Liver (tissue), 9 donors: ENCODE data around the gene EMILIN3. TPM values are rescaled to one million over a fixed set of nuclear protein-coding genes. Genes with fewer than 3 reads are reported as not detected.

Experiments used
- DNase-seq: peaks from one replicate; pipeline ENCODE4 v3.0.0-alpha.2; 2017; ENCODE audit warnings: low spot score
- H3K27ac ChIP-seq, 2 donors: one replicate each; pipeline ENCODE4 v1.7.0; 2013; ENCODE audit warnings: inconsistent platforms in 2 of 2, low read length in 2 of 2, control low read depth in 1 of 2, low read depth in 1 of 2, mild to moderate bottlenecking in 1 of 2
- H3K27me3 ChIP-seq, 4 donors: one replicate each; pipeline versions ENCODE4 v1.6.1 to v1.7.0; 2013; ENCODE audit warnings: low read length in 3 of 4, inconsistent platforms in 1 of 4, mild to moderate bottlenecking in 1 of 4, moderate library complexity in 1 of 4; ENCODE audit not compliant: control insufficient read depth in 4 of 4, insufficient read depth in 4 of 4
- H3K36me3 ChIP-seq, 4 donors: one replicate each; pipeline versions ENCODE4 v1.6.1 to v1.7.0; 2013; ENCODE audit warnings: low read length in 3 of 4, mild to moderate bottlenecking in 3 of 4, low read depth in 1 of 4, moderate library complexity in 1 of 4; ENCODE audit not compliant: control insufficient read depth in 4 of 4, insufficient read depth in 3 of 4
- H3K4me1 ChIP-seq, 4 donors: one replicate each; pipeline versions ENCODE4 v1.6.1 to v1.7.0; 2013; ENCODE audit warnings: low read length in 3 of 4, mild to moderate bottlenecking in 3 of 4, moderate library complexity in 1 of 4; ENCODE audit not compliant: control insufficient read depth in 4 of 4, insufficient read depth in 4 of 4
- H3K4me3 ChIP-seq, 3 donors: one replicate each; pipeline versions ENCODE4 v1.6.1 to v1.7.0; 2013; ENCODE audit warnings: low read length in 3 of 3, control low read depth in 1 of 3, low read depth in 1 of 3, mild to moderate bottlenecking in 1 of 3
- H3K9ac ChIP-seq, 2 donors: one replicate each; pipeline ENCODE4 v1.7.0; 2013; ENCODE audit warnings: low read length in 2 of 2, mild to moderate bottlenecking in 2 of 2, moderate library complexity in 2 of 2, control low read depth in 1 of 2, low read depth in 1 of 2
- H3K9me3 ChIP-seq, 4 donors: one replicate each; pipeline versions ENCODE4 v1.6.1 to v1.7.0; 2013; ENCODE audit warnings: low read length in 3 of 4; ENCODE audit not compliant: control insufficient read depth in 4 of 4
- EGR1 ChIP-seq, 2 donors: IDR thresholded peaks; 2 replicates each; pipeline ENCODE4 v1.6.1; 2016 to 2018; ENCODE audit warnings: antibody characterized with exemption in 2 of 2, low read depth in 2 of 2
- FOXA1 ChIP-seq: IDR thresholded peaks from 2 replicates; pipeline ENCODE4 v1.6.1; 2016; ENCODE audit warnings: antibody characterized with exemption
- FOXA2 ChIP-seq: IDR thresholded peaks from 2 replicates; pipeline ENCODE4 v1.6.1; 2016; ENCODE audit warnings: antibody characterized with exemption
- GABPA ChIP-seq, 2 donors: IDR thresholded peaks in 1 of 2; conservative IDR thresholded peaks in 1 of 2; 2 replicates each; pipeline ENCODE4 v1.6.1; 2016; ENCODE audit warnings: antibody characterized with exemption in 2 of 2, mild to moderate bottlenecking in 1 of 2, moderate library complexity in 1 of 2
- HNF4A ChIP-seq, 2 donors: conservative IDR thresholded peaks; 2 replicates each; pipeline ENCODE4 v1.6.1; 2016; ENCODE audit warnings: antibody characterized with exemption in 2 of 2, mild to moderate bottlenecking in 2 of 2
- HNF4G ChIP-seq: IDR thresholded peaks from 2 replicates; pipeline ENCODE4 v1.6.1; 2016; ENCODE audit warnings: antibody characterized with exemption
- JUND ChIP-seq, 2 donors: IDR thresholded peaks; 2 replicates each; pipeline ENCODE4 v1.6.1; 2016; ENCODE audit warnings: antibody characterized with exemption in 2 of 2
- NR2F2 ChIP-seq: IDR thresholded peaks from 2 replicates; pipeline ENCODE4 v1.6.1; 2016; ENCODE audit warnings: antibody characterized with exemption
- RAD21 ChIP-seq, 2 donors: IDR thresholded peaks; 2 replicates each; pipeline ENCODE4 v1.6.1; 2016; ENCODE audit warnings: antibody characterized with exemption in 2 of 2, mild to moderate bottlenecking in 2 of 2
- RXRA ChIP-seq, 2 donors: IDR thresholded peaks; 2 replicates each; pipeline ENCODE4 v1.6.1; 2017 to 2018; ENCODE audit warnings: antibody characterized with exemption in 2 of 2, mild to moderate bottlenecking in 1 of 2
- SP1 ChIP-seq: IDR thresholded peaks from 2 replicates; pipeline ENCODE4 v1.6.1; 2018; ENCODE audit warnings: antibody characterized with exemption, mild to moderate bottlenecking
- TAF1 ChIP-seq: conservative IDR thresholded peaks from 2 replicates; pipeline ENCODE4 v1.6.1; 2016; ENCODE audit warnings: antibody characterized with exemption, mild to moderate bottlenecking
- YY1 ChIP-seq: IDR thresholded peaks from 2 replicates; pipeline ENCODE4 v1.6.1; 2016; ENCODE audit warnings: antibody characterized with exemption, mild to moderate bottlenecking
- WGBS: extraction: QIAGEN DNeasy Blood & Tissue Kit; methylation state at CpG from one replicate; pipeline ENCODE4 v1.1.7; 2013; 5-methylcytosine and 5-hydroxymethylcytosine counted together
- polyA plus RNA-seq, 2 donors: library from polyadenylated mRNA; stranded (reverse) in 1 of 2; unstranded in 1 of 2; fragments of 200-250 nt in 1 of 2; fragments of >200 nt in 1 of 2; fragmentation: Nextera tagmentation in 1 of 2; extraction: Ambion mirVana in 1 of 2; gene quantifications; one replicate each; pipeline versions ENCODE4 v1.2.1 to v1.2.3, GENCODE V29; 2013 to 2015
- total RNA-seq, 2 donors: library from RNA; depleted of rRNA; stranded (reverse); fragments of >200 nt; gene quantifications; one replicate each; pipeline ENCODE4 v1.2.3, GENCODE V29; 2014
- TF ChIP-seq, protein P1 (sequence below): IDR thresholded peaks from 2 replicates; pipeline ENCODE4 v1.6.1; 2016; ENCODE audit warnings: antibody characterized with exemption
- TF ChIP-seq, protein P2 (sequence below): IDR thresholded peaks from 2 replicates; pipeline ENCODE4 v1.6.1; 2016; ENCODE audit warnings: antibody characterized with exemption, mild to moderate bottlenecking
- TF ChIP-seq, protein P3 (sequence below): fragments of 150-350 bp; IDR thresholded peaks from 2 replicates; pipeline ENCODE4 v1.5.1; 2017; ENCODE audit warnings: improper control_type of control experiment, low read depth, low read length; ENCODE audit not compliant: missing input control
- TF ChIP-seq, protein P4 (sequence below): IDR thresholded peaks from 2 replicates; pipeline ENCODE4 v1.6.1; 2016; ENCODE audit warnings: antibody characterized with exemption
- TF ChIP-seq, protein P5 (sequence below): IDR thresholded peaks from 2 replicates; pipeline ENCODE4 v1.6.1; 2016; ENCODE audit warnings: antibody characterized with exemption
- donor health status: healthy.
- donor health status: healthy.
- donor health status: healthy.
- donor health status: healthy.
- donor health status: healthy.

EMILIN3 gene
- total and polyA plus RNA-seq, 4 donors, result 0.05 to 0.79 (median 0.17) TPM; not detected in 1

DNA sequence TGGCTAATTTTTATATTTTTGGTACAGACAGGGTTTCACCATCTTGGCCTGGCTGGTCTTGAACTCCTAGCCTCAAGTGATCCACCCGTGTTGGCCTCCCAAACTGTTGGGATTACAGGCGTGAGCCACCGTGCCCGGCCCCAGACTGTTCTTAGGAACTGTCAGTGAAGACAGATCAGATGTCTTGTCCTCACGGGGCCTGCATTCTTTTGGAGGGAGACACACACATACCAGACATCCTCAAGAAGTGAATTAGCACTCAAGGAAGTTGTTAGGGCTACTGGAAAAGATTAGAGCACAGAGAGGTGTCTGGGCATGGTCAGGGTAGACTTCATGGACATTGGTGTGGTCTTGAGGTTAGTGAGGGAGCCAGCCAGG is 36.3 kb downstream of the EMILIN3 start:
- TF ChIP-seq, protein P1, sequence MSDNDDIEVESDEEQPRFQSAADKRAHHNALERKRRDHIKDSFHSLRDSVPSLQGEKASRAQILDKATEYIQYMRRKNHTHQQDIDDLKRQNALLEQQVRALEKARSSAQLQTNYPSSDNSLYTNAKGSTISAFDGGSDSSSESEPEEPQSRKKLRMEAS, result no peak
- TF ChIP-seq HNF4A (conservative IDR thresholded peaks at IDR 0.05), result no peak
- no peak for TF ChIP-seq FOXA2
- TF ChIP-seq RXRA (IDR thresholded peaks at IDR 0.05), result no peak
- no peak for TF ChIP-seq JUND (IDR thresholded peaks at IDR 0.05)
- no peak for TF ChIP-seq NR2F2
- TF ChIP-seq GABPA (IDR thresholded peaks at IDR 0.05 in 1 of 2, conservative IDR thresholded peaks at IDR 0.05 in 1 of 2), result no peak
- TF ChIP-seq, protein P2, sequence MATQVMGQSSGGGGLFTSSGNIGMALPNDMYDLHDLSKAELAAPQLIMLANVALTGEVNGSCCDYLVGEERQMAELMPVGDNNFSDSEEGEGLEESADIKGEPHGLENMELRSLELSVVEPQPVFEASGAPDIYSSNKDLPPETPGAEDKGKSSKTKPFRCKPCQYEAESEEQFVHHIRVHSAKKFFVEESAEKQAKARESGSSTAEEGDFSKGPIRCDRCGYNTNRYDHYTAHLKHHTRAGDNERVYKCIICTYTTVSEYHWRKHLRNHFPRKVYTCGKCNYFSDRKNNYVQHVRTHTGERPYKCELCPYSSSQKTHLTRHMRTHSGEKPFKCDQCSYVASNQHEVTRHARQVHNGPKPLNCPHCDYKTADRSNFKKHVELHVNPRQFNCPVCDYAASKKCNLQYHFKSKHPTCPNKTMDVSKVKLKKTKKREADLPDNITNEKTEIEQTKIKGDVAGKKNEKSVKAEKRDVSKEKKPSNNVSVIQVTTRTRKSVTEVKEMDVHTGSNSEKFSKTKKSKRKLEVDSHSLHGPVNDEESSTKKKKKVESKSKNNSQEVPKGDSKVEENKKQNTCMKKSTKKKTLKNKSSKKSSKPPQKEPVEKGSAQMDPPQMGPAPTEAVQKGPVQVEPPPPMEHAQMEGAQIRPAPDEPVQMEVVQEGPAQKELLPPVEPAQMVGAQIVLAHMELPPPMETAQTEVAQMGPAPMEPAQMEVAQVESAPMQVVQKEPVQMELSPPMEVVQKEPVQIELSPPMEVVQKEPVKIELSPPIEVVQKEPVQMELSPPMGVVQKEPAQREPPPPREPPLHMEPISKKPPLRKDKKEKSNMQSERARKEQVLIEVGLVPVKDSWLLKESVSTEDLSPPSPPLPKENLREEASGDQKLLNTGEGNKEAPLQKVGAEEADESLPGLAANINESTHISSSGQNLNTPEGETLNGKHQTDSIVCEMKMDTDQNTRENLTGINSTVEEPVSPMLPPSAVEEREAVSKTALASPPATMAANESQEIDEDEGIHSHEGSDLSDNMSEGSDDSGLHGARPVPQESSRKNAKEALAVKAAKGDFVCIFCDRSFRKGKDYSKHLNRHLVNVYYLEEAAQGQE, result no peak
- TF ChIP-seq HNF4G, result no peak
- TF ChIP-seq, protein P3, sequence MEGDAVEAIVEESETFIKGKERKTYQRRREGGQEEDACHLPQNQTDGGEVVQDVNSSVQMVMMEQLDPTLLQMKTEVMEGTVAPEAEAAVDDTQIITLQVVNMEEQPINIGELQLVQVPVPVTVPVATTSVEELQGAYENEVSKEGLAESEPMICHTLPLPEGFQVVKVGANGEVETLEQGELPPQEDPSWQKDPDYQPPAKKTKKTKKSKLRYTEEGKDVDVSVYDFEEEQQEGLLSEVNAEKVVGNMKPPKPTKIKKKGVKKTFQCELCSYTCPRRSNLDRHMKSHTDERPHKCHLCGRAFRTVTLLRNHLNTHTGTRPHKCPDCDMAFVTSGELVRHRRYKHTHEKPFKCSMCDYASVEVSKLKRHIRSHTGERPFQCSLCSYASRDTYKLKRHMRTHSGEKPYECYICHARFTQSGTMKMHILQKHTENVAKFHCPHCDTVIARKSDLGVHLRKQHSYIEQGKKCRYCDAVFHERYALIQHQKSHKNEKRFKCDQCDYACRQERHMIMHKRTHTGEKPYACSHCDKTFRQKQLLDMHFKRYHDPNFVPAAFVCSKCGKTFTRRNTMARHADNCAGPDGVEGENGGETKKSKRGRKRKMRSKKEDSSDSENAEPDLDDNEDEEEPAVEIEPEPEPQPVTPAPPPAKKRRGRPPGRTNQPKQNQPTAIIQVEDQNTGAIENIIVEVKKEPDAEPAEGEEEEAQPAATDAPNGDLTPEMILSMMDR, result no peak
- TF ChIP-seq FOXA1, result no peak
- TF ChIP-seq YY1, result no peak
- TF ChIP-seq, protein P4, sequence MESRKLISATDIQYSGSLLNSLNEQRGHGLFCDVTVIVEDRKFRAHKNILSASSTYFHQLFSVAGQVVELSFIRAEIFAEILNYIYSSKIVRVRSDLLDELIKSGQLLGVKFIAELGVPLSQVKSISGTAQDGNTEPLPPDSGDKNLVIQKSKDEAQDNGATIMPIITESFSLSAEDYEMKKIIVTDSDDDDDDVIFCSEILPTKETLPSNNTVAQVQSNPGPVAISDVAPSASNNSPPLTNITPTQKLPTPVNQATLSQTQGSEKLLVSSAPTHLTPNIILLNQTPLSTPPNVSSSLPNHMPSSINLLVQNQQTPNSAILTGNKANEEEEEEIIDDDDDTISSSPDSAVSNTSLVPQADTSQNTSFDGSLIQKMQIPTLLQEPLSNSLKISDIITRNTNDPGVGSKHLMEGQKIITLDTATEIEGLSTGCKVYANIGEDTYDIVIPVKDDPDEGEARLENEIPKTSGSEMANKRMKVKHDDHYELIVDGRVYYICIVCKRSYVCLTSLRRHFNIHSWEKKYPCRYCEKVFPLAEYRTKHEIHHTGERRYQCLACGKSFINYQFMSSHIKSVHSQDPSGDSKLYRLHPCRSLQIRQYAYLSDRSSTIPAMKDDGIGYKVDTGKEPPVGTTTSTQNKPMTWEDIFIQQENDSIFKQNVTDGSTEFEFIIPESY, result no peak
- TF ChIP-seq RAD21 (IDR thresholded peaks at IDR 0.05), result no peak
- TF ChIP-seq EGR1 (IDR thresholded peaks at IDR 0.05; ENCODE audit: low read depth in 2 of 2), result no peak
- TF ChIP-seq, protein P5, sequence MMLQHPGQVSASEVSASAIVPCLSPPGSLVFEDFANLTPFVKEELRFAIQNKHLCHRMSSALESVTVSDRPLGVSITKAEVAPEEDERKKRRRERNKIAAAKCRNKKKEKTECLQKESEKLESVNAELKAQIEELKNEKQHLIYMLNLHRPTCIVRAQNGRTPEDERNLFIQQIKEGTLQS, result no peak
- no peak for TF ChIP-seq TAF1
- TF ChIP-seq SP1, result no peak
- WGBS, result 92% methylated on average over 5 of the region's 5 CpGs
- Histone ChIP-seq H3K4me3 (no peak overlapping the region), H3K4me1 (no peaks in the 10 kb centered on the region), H3K9me3 (no peaks in the 10 kb centered on the region), H3K9ac (no peak overlapping the region), H3K36me3 (no peaks in the 10 kb centered on the region), H3K27ac (no peak overlapping the region), H3K27me3 (no peaks in the 10 kb centered on the region)
- no peak for DNase-seq
